Rectal smooth muscle tissue (tissue), 1 donor: Measurements from ENCODE around the gene ADGRD2.

Source experiments
- H3K27ac ChIP-seq: one replicate; pipeline ENCODE4 v1.7.0; 2013; ENCODE audit warnings: low read depth, low read length, inconsistent platforms
- H3K27me3 ChIP-seq: one replicate; pipeline ENCODE4 v1.7.0; 2013; ENCODE audit warnings: low read length; ENCODE audit not compliant: control insufficient read depth, insufficient read depth
- H3K36me3 ChIP-seq: one replicate; pipeline ENCODE4 v1.7.0; 2013; ENCODE audit warnings: low read length; ENCODE audit not compliant: control insufficient read depth, insufficient read depth
- H3K4me1 ChIP-seq: one replicate; pipeline ENCODE4 v1.7.0; 2013; ENCODE audit warnings: low read length; ENCODE audit not compliant: control insufficient read depth, insufficient read depth
- H3K4me3 ChIP-seq: one replicate; pipeline ENCODE4 v1.7.0; 2013; ENCODE audit warnings: low read length
- H3K9ac ChIP-seq: one replicate; pipeline ENCODE4 v1.7.0; 2013; ENCODE audit warnings: low read length

Gene ADGRD2

GRCh38 chr9:124499216-124499615, 49.0 kb downstream of the ADGRD2 start:
- no peaks in the 10 kb centered on the region for H3K4me1 ChIP-seq
- H3K9ac ChIP-seq = no peak overlapping the region
- H3K27ac ChIP-seq = no peak overlapping the region
- no peaks in the 10 kb centered on the region for H3K36me3 ChIP-seq
- H3K4me3 ChIP-seq = no peak overlapping the region
- H3K27me3 ChIP-seq = peaks cover 25% of the 10 kb centered on the region

GRCh38 chr9:124500028-124500795, 50.0 kb downstream of the ADGRD2 start:
- Histone ChIP-seq H3K4me3 (no peak overlapping the region), H3K9ac (no peak overlapping the region), H3K36me3 (no peaks in the 10 kb centered on the region), H3K4me1 (no peaks in the 10 kb centered on the region), H3K27me3 (peaks cover 28% of the 10 kb centered on the region), H3K27ac (no peak overlapping the region)

DNA sequence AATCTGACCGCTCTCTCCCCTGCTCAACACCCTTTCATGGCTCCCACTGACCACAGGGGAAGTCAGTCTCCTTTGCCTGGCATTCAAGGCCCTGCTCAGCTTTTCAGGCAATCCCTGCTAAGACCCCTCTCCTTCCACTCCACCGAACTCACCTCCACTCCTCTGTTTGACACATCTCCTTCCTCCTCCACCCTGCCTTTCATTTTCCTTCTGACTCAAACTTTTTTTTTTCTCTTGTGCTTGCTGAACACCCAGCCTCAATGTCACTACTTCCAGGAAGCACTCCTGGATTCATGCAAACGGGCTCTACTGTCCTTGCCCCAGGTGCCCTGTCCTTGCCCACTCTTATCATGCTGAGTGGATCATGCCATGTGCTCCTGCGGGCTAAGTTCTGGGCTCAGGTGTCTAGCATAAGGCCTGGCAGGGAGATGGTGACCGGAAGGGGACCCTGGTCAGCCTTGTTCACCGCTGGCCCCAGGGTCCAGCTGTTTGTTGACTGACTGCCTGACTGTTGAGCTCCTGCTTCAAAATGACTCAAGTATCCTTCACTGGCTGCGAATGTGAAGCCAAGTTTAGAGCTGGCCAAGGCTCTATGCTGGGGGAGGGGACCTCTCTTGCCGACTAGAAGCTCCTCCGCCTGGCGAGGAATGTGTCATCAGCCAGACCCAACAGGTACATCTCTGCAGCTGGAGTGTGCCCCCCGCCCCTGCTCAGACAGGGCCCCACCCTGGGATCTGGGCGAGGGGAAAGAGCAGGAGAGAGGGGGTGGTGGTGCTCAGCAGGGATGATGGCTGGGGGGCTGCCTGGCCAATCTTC, 50.8 kb downstream of the ADGRD2 start:
- H3K9ac ChIP-seq = no peak overlapping the region
- no peak overlapping the region for H3K4me3 ChIP-seq
- H3K4me1 ChIP-seq = no peaks in the 10 kb centered on the region
- no peak overlapping the region for H3K27ac ChIP-seq
- H3K36me3 ChIP-seq = no peaks in the 10 kb centered on the region
- H3K27me3 ChIP-seq = peaks cover 30% of the 10 kb centered on the region

- Histone ChIP-seq H3K4me1 (no peaks in the 10 kb centered on the region), H3K27me3 (peaks cover 30% of the 10 kb centered on the region), H3K36me3 (no peaks in the 10 kb centered on the region), H3K27ac (no peak overlapping the region), H3K4me3 (no peak overlapping the region), H3K9ac (no peak overlapping the region)
Measured at GRCh38 chr9:124501771-124502320, 51.6 kb downstream of the ADGRD2 start.

DNA sequence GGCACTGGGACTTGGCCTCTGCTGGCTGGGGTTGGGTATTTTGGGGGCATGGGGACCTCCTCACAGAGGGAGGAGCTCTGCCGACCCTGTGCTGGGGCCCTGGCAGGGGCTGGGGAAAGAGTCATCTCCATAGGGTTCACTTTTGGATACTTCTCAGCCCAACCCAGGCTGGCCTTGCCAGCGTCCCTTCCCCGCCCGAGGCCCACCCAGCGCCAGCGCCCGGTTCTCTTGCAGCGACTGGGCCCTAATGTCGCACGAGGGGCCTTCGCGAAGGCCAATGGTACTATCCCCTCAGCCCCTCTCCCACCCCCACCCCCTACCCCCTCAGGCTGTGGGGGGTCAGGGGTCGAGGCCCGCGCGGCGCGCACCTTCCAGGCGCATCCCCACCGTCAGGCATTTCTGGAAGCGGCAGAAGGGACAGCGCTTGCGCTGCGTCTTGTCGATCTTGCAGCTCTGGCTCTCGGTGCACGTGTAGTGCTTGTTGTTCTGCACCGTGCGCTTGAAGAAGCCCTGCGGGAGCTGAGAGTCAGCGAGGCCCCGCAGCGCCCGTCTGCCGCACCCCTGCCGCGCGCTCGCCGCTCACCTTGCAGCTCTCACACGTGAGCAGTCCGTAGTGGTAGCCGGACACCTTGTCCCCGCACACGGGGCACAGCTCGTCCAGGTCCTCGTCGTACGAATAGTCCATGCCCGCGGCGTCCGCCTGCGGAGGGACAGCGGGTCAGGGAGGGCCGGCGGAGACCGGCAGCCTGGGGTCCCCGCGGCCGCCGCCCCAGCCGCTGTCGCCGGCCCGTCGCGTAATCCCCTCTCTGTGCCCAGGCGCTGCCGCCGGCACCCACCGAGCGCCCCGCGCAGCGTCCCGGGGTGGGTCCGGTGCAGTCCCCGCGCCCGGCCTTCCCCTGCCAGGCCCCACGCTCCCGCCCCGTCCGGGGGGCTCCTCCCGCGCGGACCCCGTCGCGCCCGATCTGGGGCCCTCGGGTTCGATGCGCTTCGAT, 52.8 kb downstream of the ADGRD2 start:
- H3K9ac ChIP-seq = no peak overlapping the region
- no peaks in the 10 kb centered on the region for H3K4me1 ChIP-seq
- H3K36me3 ChIP-seq = no peaks in the 10 kb centered on the region
- H3K27me3 ChIP-seq = peaks cover 29% of the 10 kb centered on the region
- H3K4me3 ChIP-seq = no peak overlapping the region
- H3K27ac ChIP-seq = no peak overlapping the region

- H3K9ac ChIP-seq = no peak overlapping the region
- peaks cover 26% of the 10 kb centered on the region for H3K27me3 ChIP-seq
- H3K27ac ChIP-seq = no peak overlapping the region
- H3K36me3 ChIP-seq = no peaks in the 10 kb centered on the region
- peak overlapping the region; percentile 8 for H3K4me3 ChIP-seq
- no peaks in the 10 kb centered on the region for H3K4me1 ChIP-seq
Measured at GRCh38 chr9:124503713-124504529, 53.7 kb downstream of the ADGRD2 start.

DNA sequence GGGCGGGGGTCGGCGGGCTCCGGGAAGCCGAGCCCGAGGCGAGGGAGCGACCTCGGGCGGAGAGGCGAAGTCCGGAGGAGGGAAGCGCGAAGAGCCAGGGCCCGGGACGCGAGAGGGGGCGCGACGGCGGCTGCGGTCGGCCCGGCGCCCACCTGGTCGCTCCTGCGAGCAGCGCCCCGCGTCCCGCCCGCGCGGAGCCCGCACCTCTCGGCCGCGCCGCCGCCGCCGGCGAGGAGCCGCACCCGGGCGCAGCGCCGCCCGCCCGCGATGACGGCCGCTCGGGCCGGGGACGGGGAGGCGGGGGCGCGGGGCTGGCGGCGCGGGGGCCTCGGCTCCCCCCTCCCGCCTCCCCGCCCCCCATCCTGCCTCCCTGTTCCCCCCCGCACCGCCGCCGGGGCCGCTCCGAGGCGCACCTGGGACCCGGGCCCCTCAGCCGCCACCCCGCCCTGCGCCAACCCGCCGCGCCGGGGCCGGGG, 54.3 kb downstream of the ADGRD2 start:
- no peaks in the 10 kb centered on the region for H3K36me3 ChIP-seq
- H3K9ac ChIP-seq = no peak overlapping the region
- H3K4me3 ChIP-seq = peak overlapping the region; percentile 8
- no peaks in the 10 kb centered on the region for H3K4me1 ChIP-seq
- no peak overlapping the region for H3K27ac ChIP-seq
- H3K27me3 ChIP-seq = peaks cover 25% of the 10 kb centered on the region

- H3K36me3 ChIP-seq = no peaks in the 10 kb centered on the region
- H3K27me3 ChIP-seq = peaks cover 20% of the 10 kb centered on the region
- H3K4me3 ChIP-seq = no peak overlapping the region
- H3K27ac ChIP-seq = no peak overlapping the region
- H3K4me1 ChIP-seq = no peaks in the 10 kb centered on the region
- no peak overlapping the region for H3K9ac ChIP-seq
Measured at GRCh38 chr9:124505006-124505900, 55.0 kb downstream of the ADGRD2 start.

GRCh38 chr9:124505901-124506346, 55.7 kb downstream of the ADGRD2 start:
- no peaks in the 10 kb centered on the region for H3K4me1 ChIP-seq
- peaks cover 20% of the 10 kb centered on the region for H3K27me3 ChIP-seq
- no peak overlapping the region for H3K9ac ChIP-seq
- no peak overlapping the region for H3K27ac ChIP-seq
- no peaks in the 10 kb centered on the region for H3K36me3 ChIP-seq
- H3K4me3 ChIP-seq = no peak overlapping the region

DNA sequence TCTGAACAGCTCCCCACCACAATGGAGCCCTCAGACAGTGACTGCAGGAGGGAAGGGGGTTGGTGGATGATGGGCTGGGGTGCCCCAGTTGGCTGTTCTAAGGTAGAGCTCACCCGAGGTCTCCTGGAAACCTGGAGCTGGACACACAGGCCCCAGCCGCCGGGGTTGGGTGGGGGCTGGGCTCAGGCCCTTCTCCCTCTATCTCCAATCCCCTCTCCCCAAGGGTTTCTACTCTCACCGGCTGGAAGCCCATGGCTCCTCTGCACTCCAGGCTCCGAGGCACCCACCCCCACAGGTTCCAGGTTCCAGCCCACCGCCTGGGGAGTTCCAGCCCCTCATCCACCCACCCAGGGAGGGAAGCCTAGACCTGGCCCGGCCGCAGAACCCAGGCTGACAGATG, 56.2 kb downstream of the ADGRD2 start:
- Histone ChIP-seq H3K4me1 (no peaks in the 10 kb centered on the region), H3K4me3 (no peak overlapping the region), H3K27me3 (peaks cover 20% of the 10 kb centered on the region), H3K27ac (no peak overlapping the region), H3K36me3 (no peaks in the 10 kb centered on the region), H3K9ac (no peak overlapping the region)
